Neuronal stem cell (in vitro differentiated cells): ENCODE results near the gene GP9.

ENCODE experiments used
- DNase-seq: peaks from one replicate; pipeline ENCODE4 v3.0.0-alpha.2; 2013; ENCODE audit warnings: low spot score
- H2AFZ ChIP-seq: one replicate; pipeline ENCODE4 v1.6.1; 2013; ENCODE audit warnings: mild to moderate bottlenecking, low read length, inconsistent platforms
- H2AK5ac ChIP-seq: 2 replicates; pipeline ENCODE4 v1.6.1; 2013; ENCODE audit warnings: low read depth, mild to moderate bottlenecking, inconsistent platforms, low read length, moderate library complexity, mixed read lengths
- H2BK120ac ChIP-seq: 2 replicates; pipeline ENCODE4 v1.6.1; 2013; ENCODE audit warnings: low read depth, mild to moderate bottlenecking, inconsistent platforms, low read length, moderate library complexity, mixed read lengths
- H2BK12ac ChIP-seq: one replicate; pipeline ENCODE4 v1.6.1; 2013; ENCODE audit warnings: low read length, inconsistent platforms
- H2BK15ac ChIP-seq: 2 replicates; pipeline ENCODE4 v1.6.1; 2013; ENCODE audit warnings: mild to moderate bottlenecking, low read length, inconsistent platforms, mixed read lengths
- H2BK5ac ChIP-seq: one replicate; pipeline ENCODE4 v1.6.1; 2013; ENCODE audit warnings: inconsistent platforms, mild to moderate bottlenecking, low read length, moderate library complexity
- H3K14ac ChIP-seq: one replicate; pipeline ENCODE4 v1.6.1; 2013; ENCODE audit warnings: low read length, inconsistent platforms
- H3K18ac ChIP-seq: 2 replicates; pipeline ENCODE4 v1.6.1; 2013; ENCODE audit warnings: low read length, inconsistent platforms
- H3K23ac ChIP-seq: 2 replicates; pipeline ENCODE4 v1.6.1; 2013; ENCODE audit warnings: low read depth, mild to moderate bottlenecking, mixed read lengths, low read length, inconsistent platforms; ENCODE audit not compliant: poor library complexity
- H3K27ac ChIP-seq: replicated peaks from 3 replicates; pipeline ENCODE4 v1.5.1; 2013; ENCODE audit warnings: low read length, inconsistent platforms
- H3K27me3 ChIP-seq, 3 experiments: 2 replicates each; pipeline ENCODE4 v1.6.1; 2013; ENCODE audit warnings: low read length in 3 of 3, mild to moderate bottlenecking in 2 of 3, inconsistent platforms in 1 of 3, low read depth in 1 of 3, mixed read lengths in 1 of 3, moderate library complexity in 1 of 3; ENCODE audit not compliant: control insufficient read depth in 3 of 3, insufficient read depth in 3 of 3
- H3K36me3 ChIP-seq, 2 donors: replicated peaks in 1 of 2; 2 replicates each; pipeline ENCODE4 v1.6.1; 2013; ENCODE audit warnings: low read length in 2 of 2; ENCODE audit not compliant: control insufficient read depth in 2 of 2, insufficient read depth in 2 of 2
- H3K4ac ChIP-seq: 2 replicates; pipeline ENCODE4 v1.6.1; 2013; ENCODE audit warnings: inconsistent platforms, mild to moderate bottlenecking, low read length, moderate library complexity
- H3K4me1 ChIP-seq, 2 donors: 1 replicate in 1 of 2; 2 replicates in 1 of 2; pipeline ENCODE4 v1.6.1; 2013; ENCODE audit warnings: low read length in 2 of 2, low read depth in 1 of 2; ENCODE audit not compliant: control insufficient read depth in 2 of 2, insufficient read depth in 1 of 2
- H3K4me2 ChIP-seq: one replicate; pipeline ENCODE4 v1.6.1; 2013; ENCODE audit warnings: mild to moderate bottlenecking, low read length, inconsistent platforms; ENCODE audit not compliant: insufficient read depth, poor library complexity, severe bottlenecking
- H3K4me3 ChIP-seq, 2 donors: 2 replicates each; pipeline ENCODE4 v1.5.1; 2013; ENCODE audit warnings: low read length in 2 of 2, mild to moderate bottlenecking in 2 of 2, inconsistent platforms in 1 of 2, moderate library complexity in 1 of 2
- H3K79me1 ChIP-seq: one replicate; pipeline ENCODE4 v1.6.1; 2013; ENCODE audit warnings: low read depth, mild to moderate bottlenecking, inconsistent platforms, low read length, moderate library complexity
- H3K9ac ChIP-seq: one replicate; pipeline ENCODE4 v1.6.1; 2013; ENCODE audit warnings: mild to moderate bottlenecking, low read depth, low read length, inconsistent platforms; ENCODE audit not compliant: poor library complexity
- H3K9me3 ChIP-seq, 2 donors: replicated peaks in 1 of 2; 2 replicates each; pipeline versions ENCODE3 to v1.6.1; 2013; ENCODE audit warnings: low read length in 2 of 2, mild to moderate bottlenecking in 2 of 2, inconsistent platforms in 1 of 2, low read depth in 1 of 2, mixed read lengths in 1 of 2, moderate library complexity in 1 of 2; ENCODE audit not compliant: control insufficient read depth in 2 of 2, insufficient read depth in 1 of 2
- H4K8ac ChIP-seq: one replicate; pipeline ENCODE4 v1.6.1; 2013; ENCODE audit warnings: low read depth, mild to moderate bottlenecking, inconsistent platforms, low read length, moderate library complexity
- H4K91ac ChIP-seq: one replicate; pipeline ENCODE4 v1.6.1; 2013; ENCODE audit warnings: low read length, low read depth, mild to moderate bottlenecking, inconsistent platforms; ENCODE audit not compliant: poor library complexity
- WGBS, 2 donors: extraction: QIAGEN DNeasy Blood & Tissue Kit; methylation state at CpG; one replicate each; pipeline ENCODE4 v1.1.7; 2013; ENCODE audit warnings: missing lambda C conversion rate in 2 of 2, mixed read lengths in 1 of 2; ENCODE audit not compliant: insufficient read length in 2 of 2, insufficient replicate concordance in 1 of 2; ENCODE audit errors: extremely low coverage in 2 of 2; 5-methylcytosine and 5-hydroxymethylcytosine counted together

The GP9 gene

GRCh38 chr3:129103296-129103695, 42.7 kb downstream of the GP9 start:
- Histone ChIP-seq H3K27me3 (no peaks in the 10 kb centered on the region), H3K23ac (no peak overlapping the region), H2BK12ac (no peak overlapping the region), H3K18ac (no peak overlapping the region), H4K8ac (no peak overlapping the region), H4K91ac (no peak overlapping the region), H3K36me3 (peaks cover 3 to 11% of the 10 kb centered on the region in 2 donors), H2BK120ac (no peak overlapping the region), H3K9ac (no peak overlapping the region), H2AK5ac (no peak overlapping the region), H3K4me2 (no peak overlapping the region), H3K79me1 (peaks cover 4% of the 10 kb centered on the region), H3K27ac (no peak overlapping the region), H2BK5ac (no peak overlapping the region), H3K9me3 (peaks cover 2 to 3% of the 10 kb centered on the region in 2 donors), H2AFZ (no peak overlapping the region), H2BK15ac (no peak overlapping the region), H3K4me3 (peak overlapping the region in 1 of 2 donors; percentile 3), H3K4me1 (peaks cover 0 to 4% of the 10 kb centered on the region in 2 donors), H3K14ac (no peak overlapping the region), H3K4ac (no peak overlapping the region)
- DNase-seq: no peak
- no CpG with 5 or more reads among the region's 7 CpGs for WGBS, 2 donors

- H3K4ac ChIP-seq: no peak overlapping the region
- no peak overlapping the region for H3K27ac ChIP-seq
- DNase-seq: no peak
- no peak overlapping the region for H2BK15ac ChIP-seq
- H3K36me3 ChIP-seq: peaks cover 3 to 11% of the 10 kb centered on the region in 2 donors
- H4K8ac ChIP-seq: no peak overlapping the region
- H3K23ac ChIP-seq: no peak overlapping the region
- no peak overlapping the region for H2BK120ac ChIP-seq
- H3K4me2 ChIP-seq: no peak overlapping the region
- H3K9me3 ChIP-seq: peaks cover 0 to 2% of the 10 kb centered on the region in 2 donors
- no peak overlapping the region for H4K91ac ChIP-seq
- H3K27me3 ChIP-seq: no peaks in the 10 kb centered on the region
- H2BK5ac ChIP-seq: no peak overlapping the region
- no peak overlapping the region for H2AK5ac ChIP-seq
- H3K9ac ChIP-seq: no peak overlapping the region
- no peak overlapping the region for H3K4me3 ChIP-seq
- H3K18ac ChIP-seq: no peak overlapping the region
- H2BK12ac ChIP-seq: no peak overlapping the region
- no CpG with 5 or more reads among the region's 6 CpGs for WGBS, 2 donors
- H3K4me1 ChIP-seq: peaks cover 0 to 4% of the 10 kb centered on the region in 2 donors
- peaks cover 4% of the 10 kb centered on the region for H3K79me1 ChIP-seq
- no peak overlapping the region for H3K14ac ChIP-seq
- H2AFZ ChIP-seq: no peak overlapping the region
Observed at GRCh38 chr3:129104051-129104450, 43.5 kb downstream of the GP9 start.

GRCh38 chr3:129104498-129105079, 44.0 kb downstream of the GP9 start:
- DNase-seq: no peak
- Histone ChIP-seq H3K27ac (no peak overlapping the region), H3K14ac (no peak overlapping the region), H2BK12ac (no peak overlapping the region), H3K9ac (no peak overlapping the region), H2AFZ (no peak overlapping the region), H3K9me3 (peaks cover 0 to 2% of the 10 kb centered on the region in 2 donors), H2BK5ac (no peak overlapping the region), H3K23ac (no peak overlapping the region), H3K27me3 (no peaks in the 10 kb centered on the region), H3K79me1 (peaks cover 4% of the 10 kb centered on the region), H3K4me1 (peaks cover 0 to 4% of the 10 kb centered on the region in 2 donors), H2AK5ac (no peak overlapping the region), H3K4ac (no peak overlapping the region), H3K36me3 (peaks cover 3 to 11% of the 10 kb centered on the region in 2 donors), H3K4me2 (no peak overlapping the region), H4K91ac (no peak overlapping the region), H2BK15ac (no peak overlapping the region), H3K18ac (no peak overlapping the region), H4K8ac (no peak overlapping the region), H3K4me3 (no peak overlapping the region), H2BK120ac (no peak overlapping the region)
- no CpG with 5 or more reads among the region's 6 CpGs for WGBS, 2 donors

- no peak overlapping the region for H3K14ac ChIP-seq
- H3K18ac ChIP-seq: no peak overlapping the region
- no peak overlapping the region for H3K27ac ChIP-seq
- no peak overlapping the region for H3K9ac ChIP-seq
- no CpG with 5 or more reads among the region's 4 CpGs for WGBS, 2 donors
- peaks cover 4% of the 10 kb centered on the region for H3K79me1 ChIP-seq
- H3K4me2 ChIP-seq: no peak overlapping the region
- no peak overlapping the region for H3K4me3 ChIP-seq
- no peak overlapping the region for H2BK120ac ChIP-seq
- H3K4ac ChIP-seq: no peak overlapping the region
- no peak overlapping the region for H2BK5ac ChIP-seq
- no peak for DNase-seq
- H3K27me3 ChIP-seq: no peaks in the 10 kb centered on the region
- no peak overlapping the region for H2BK12ac ChIP-seq
- no peak overlapping the region for H2AK5ac ChIP-seq
- no peak overlapping the region for H2BK15ac ChIP-seq
- H3K9me3 ChIP-seq: peaks cover 0 to 2% of the 10 kb centered on the region in 2 donors
- no peak overlapping the region for H4K91ac ChIP-seq
- H4K8ac ChIP-seq: no peak overlapping the region
- H2AFZ ChIP-seq: no peak overlapping the region
- H3K23ac ChIP-seq: no peak overlapping the region
- H3K4me1 ChIP-seq: peaks cover 0 to 4% of the 10 kb centered on the region in 2 donors
- peaks cover 3 to 21% of the 10 kb centered on the region in 2 donors for H3K36me3 ChIP-seq
Observed at GRCh38 chr3:129105862-129106261, 45.3 kb downstream of the GP9 start.
